Keratinocyte (primary cell): Measurements from ENCODE around the gene DSCAML1. TPM values are rescaled to one million over a fixed set of nuclear protein-coding genes. Genes with fewer than 3 reads are reported as not detected.

Experiments used
- DNase-seq: peaks from one replicate; pipeline ENCODE4 v3.0.0-alpha.2; 2011; ENCODE audit warnings: low read depth, missing footprints, low spot score
- FAIRE-seq: peaks from 2 replicates; lab custom pipeline; 2011; peaks lifted over from hg19 to GRCh38; lab: Jason Lieb, UNC
- H2AFZ ChIP-seq: 2 replicates; pipeline ENCODE4 v1.6.0; 2012; ENCODE audit warnings: low read length, control low read depth, inconsistent platforms; ENCODE audit not compliant: control insufficient read depth
- H3K27ac ChIP-seq: 2 replicates; pipeline ENCODE4 v1.5.1; 2011; ENCODE audit warnings: low read length; ENCODE audit not compliant: control insufficient read depth, insufficient read depth
- H3K27me3 ChIP-seq: 3 replicates; pipeline ENCODE4 v1.6.0; 2011; ENCODE audit warnings: low read length; ENCODE audit not compliant: control insufficient read depth, insufficient read depth; ENCODE audit errors: extremely low read depth
- H3K36me3 ChIP-seq, 2 experiments: 2 replicates in 1 of 2; 3 replicates in 1 of 2; pipeline ENCODE4 v1.5.1; 2011; ENCODE audit warnings: low read length in 2 of 2, mild to moderate bottlenecking in 1 of 2; ENCODE audit not compliant: control insufficient read depth in 2 of 2, insufficient read depth in 2 of 2; ENCODE audit errors: extremely low read depth in 1 of 2
- H3K4me1 ChIP-seq: 3 replicates; pipeline ENCODE4 v1.5.1; 2011; ENCODE audit warnings: low read length; ENCODE audit not compliant: control insufficient read depth, insufficient read depth; ENCODE audit errors: extremely low read depth
- H3K4me2 ChIP-seq: 3 replicates; pipeline ENCODE4 v1.6.0; 2011; ENCODE audit warnings: low read depth, low read length; ENCODE audit not compliant: control insufficient read depth, insufficient read depth; ENCODE audit errors: extremely low read depth
- H3K4me3 ChIP-seq, 3 experiments: fragments of 200-600 bp in 1 of 3; sonication (generic) in 1 of 3; 2 replicates in 2 of 3; 3 replicates in 1 of 3; pipeline ENCODE4 v1.5.1; 2011 to 2016; ENCODE audit warnings: low read length in 3 of 3, mild to moderate bottlenecking in 3 of 3, control low read depth in 2 of 3, inconsistent platforms in 1 of 3, low read depth in 1 of 3, mixed read lengths in 1 of 3, mixed run types in 1 of 3, moderate library complexity in 1 of 3; ENCODE audit not compliant: control insufficient read depth in 2 of 3, insufficient read depth in 2 of 3; ENCODE audit errors: extremely low read depth in 1 of 3
- H3K79me2 ChIP-seq: 2 replicates; pipeline ENCODE4 v1.6.0; 2012; ENCODE audit warnings: low read length; ENCODE audit not compliant: control insufficient read depth, insufficient read depth
- H3K9ac ChIP-seq: 3 replicates; pipeline ENCODE4 v1.6.0; 2011; ENCODE audit warnings: low read length; ENCODE audit not compliant: control insufficient read depth, insufficient read depth; ENCODE audit errors: extremely low read depth
- H3K9me1 ChIP-seq: 3 replicates; pipeline ENCODE4 v1.6.0; 2011; ENCODE audit warnings: low read length; ENCODE audit not compliant: control insufficient read depth, insufficient read depth; ENCODE audit errors: extremely low read depth
- H3K9me3 ChIP-seq: 2 replicates; pipeline ENCODE4 v1.5.1; 2012; ENCODE audit warnings: low read depth, low read length; ENCODE audit not compliant: control insufficient read depth
- H4K20me1 ChIP-seq: 3 replicates; pipeline ENCODE4 v1.6.0; 2011; ENCODE audit warnings: low read length; ENCODE audit not compliant: control insufficient read depth, insufficient read depth; ENCODE audit errors: extremely low read depth
- CTCF ChIP-seq, 3 experiments: IDR thresholded peaks in 1 of 3; conservative IDR thresholded peaks in 1 of 3; optimal IDR thresholded peaks in 1 of 3; 2 replicates in 2 of 3; 3 replicates in 1 of 3; pipeline versions ENCODE3 to v1.5.1; 2011; ENCODE audit warnings: low read length in 3 of 3, mild to moderate bottlenecking in 3 of 3, moderate library complexity in 2 of 3, control low read depth in 1 of 3, inconsistent platforms in 1 of 3; ENCODE audit not compliant: insufficient read depth in 2 of 3; ENCODE audit errors: extremely low read depth in 1 of 3
- EZH2 ChIP-seq: IDR thresholded peaks from one replicate; pipeline ENCODE4 v1.6.1; 2012; ENCODE audit warnings: inconsistent platforms, mild to moderate bottlenecking, low read length, moderate library complexity
- dilution Hi-C: fragments of 300-500 bp; cut with MboI; formaldehyde crosslinking; loops from one replicate; pipeline ENCODE4 v1.7.0; 2020; ENCODE audit warnings: low sequenced_read_pairs; ENCODE audit not compliant: extremely low pct_ligation_motif_present
- polyA plus RNA-seq, 5 experiments: library from polyadenylated mRNA; depleted of rRNA in 3 of 5; stranded (reverse) in 3 of 5; stranded (forward) in 1 of 5; unstranded in 1 of 5; fragments of >200 nt; gene quantifications; 1 replicate in 1 of 5; 2 replicates in 3 of 5; 3 replicates in 1 of 5; pipeline versions ENCODE4 v1.2.1 to v1.2.3, GENCODE V29; 2011 to 2012; ENCODE audit warnings: missing spikeins in 2 of 5, low read depth in 1 of 5, low replicate concordance in 1 of 5

Gene DSCAML1
- polyA plus RNA-seq, 1 donor (not counting 4 experiments of a cell fraction or from before 2014, with no cell fraction given) = not detected

GRCh38 chr11:117605331-117605730 lies 191.7 kb downstream of the DSCAML1 start:
- H3K9me3 ChIP-seq = no peaks in the 10 kb centered on the region
- no peak for DNase-seq
- no peaks in the 10 kb centered on the region for H4K20me1 ChIP-seq
- H3K27me3 ChIP-seq = peaks cover 8% of the 10 kb centered on the region
- no peak overlapping the region for H2AFZ ChIP-seq
- no peak overlapping the region for H3K9ac ChIP-seq
- peaks cover 3% of the 10 kb centered on the region for H3K4me1 ChIP-seq
- no peak overlapping the region for H3K27ac ChIP-seq
- dilution Hi-C loops = no loop called here
- no peak overlapping the region for H3K4me2 ChIP-seq
- H3K4me3 ChIP-seq = no peak overlapping the region
- no peaks in the 10 kb centered on the region for H3K79me2 ChIP-seq
- no peaks in the 10 kb centered on the region for H3K9me1 ChIP-seq
- no peak for TF ChIP-seq CTCF (optimal IDR thresholded peaks at IDR 0.05 in 1 of 3, IDR thresholded peaks at IDR 0.05 in 1 of 3, conservative IDR thresholded peaks at IDR 0.05 in 1 of 3; ENCODE audit: extremely low read depth in 1 of 3, insufficient read depth in 2 of 3, low read length in 3 of 3)
- TF ChIP-seq EZH2 = no peak
- no peak for FAIRE-seq
- no peaks in the 10 kb centered on the region for H3K36me3 ChIP-seq

DNA sequence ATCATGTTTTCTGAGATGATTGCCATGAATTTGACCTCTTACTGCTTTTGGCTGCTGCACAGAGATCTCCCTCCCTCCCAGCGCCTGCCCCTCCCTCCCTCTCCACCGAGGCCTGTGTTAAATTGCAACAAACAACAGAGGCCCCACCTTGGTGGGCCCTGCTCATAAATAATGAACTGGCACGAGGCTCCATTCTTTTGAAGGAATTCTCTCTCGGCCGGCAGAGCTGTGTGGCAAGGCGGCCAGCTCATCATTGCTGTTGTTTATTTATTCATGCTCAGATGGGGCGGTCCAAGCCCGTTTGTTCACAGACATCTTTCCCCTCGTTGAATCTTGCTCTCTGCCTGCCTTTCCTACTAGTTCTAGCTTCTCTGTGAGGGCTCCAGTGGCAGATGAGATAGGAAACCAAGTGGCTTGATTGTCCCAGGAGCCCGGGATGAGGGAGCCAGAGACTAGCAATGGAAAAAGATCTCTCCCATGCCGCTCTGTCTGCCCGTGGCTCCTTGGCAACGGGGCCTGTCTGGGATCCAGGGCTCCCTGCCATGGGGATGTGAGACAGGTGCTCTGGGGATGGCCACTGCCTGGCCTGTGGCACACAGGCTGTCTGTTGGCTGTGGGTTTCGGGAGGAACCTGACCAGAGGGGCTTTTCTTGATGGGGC lies 192.6 kb downstream of the DSCAML1 start:
- Histone ChIP-seq H3K4me1 (no peaks in the 10 kb centered on the region), H3K4me3 (no peak overlapping the region), H3K9ac (no peak overlapping the region), H2AFZ (no peak overlapping the region), H3K9me3 (no peaks in the 10 kb centered on the region), H3K27ac (no peak overlapping the region), H3K4me2 (no peak overlapping the region), H3K27me3 (peaks cover 16% of the 10 kb centered on the region), H3K36me3 (no peaks in the 10 kb centered on the region), H3K9me1 (no peaks in the 10 kb centered on the region), H3K79me2 (no peaks in the 10 kb centered on the region), H4K20me1 (no peaks in the 10 kb centered on the region)
- TF ChIP-seq EZH2 (no peak), CTCF (optimal IDR thresholded peaks at IDR 0.05 in 1 of 3, IDR thresholded peaks at IDR 0.05 in 1 of 3, conservative IDR thresholded peaks at IDR 0.05 in 1 of 3; ENCODE audit: extremely low read depth in 1 of 3, insufficient read depth in 2 of 3, low read length in 3 of 3) (no peak)
- dilution Hi-C loops = no loop called here
- no peak for FAIRE-seq
- DNase-seq = no peak
